Measurements from ENCODE around the gene MYL6.

DNA sequence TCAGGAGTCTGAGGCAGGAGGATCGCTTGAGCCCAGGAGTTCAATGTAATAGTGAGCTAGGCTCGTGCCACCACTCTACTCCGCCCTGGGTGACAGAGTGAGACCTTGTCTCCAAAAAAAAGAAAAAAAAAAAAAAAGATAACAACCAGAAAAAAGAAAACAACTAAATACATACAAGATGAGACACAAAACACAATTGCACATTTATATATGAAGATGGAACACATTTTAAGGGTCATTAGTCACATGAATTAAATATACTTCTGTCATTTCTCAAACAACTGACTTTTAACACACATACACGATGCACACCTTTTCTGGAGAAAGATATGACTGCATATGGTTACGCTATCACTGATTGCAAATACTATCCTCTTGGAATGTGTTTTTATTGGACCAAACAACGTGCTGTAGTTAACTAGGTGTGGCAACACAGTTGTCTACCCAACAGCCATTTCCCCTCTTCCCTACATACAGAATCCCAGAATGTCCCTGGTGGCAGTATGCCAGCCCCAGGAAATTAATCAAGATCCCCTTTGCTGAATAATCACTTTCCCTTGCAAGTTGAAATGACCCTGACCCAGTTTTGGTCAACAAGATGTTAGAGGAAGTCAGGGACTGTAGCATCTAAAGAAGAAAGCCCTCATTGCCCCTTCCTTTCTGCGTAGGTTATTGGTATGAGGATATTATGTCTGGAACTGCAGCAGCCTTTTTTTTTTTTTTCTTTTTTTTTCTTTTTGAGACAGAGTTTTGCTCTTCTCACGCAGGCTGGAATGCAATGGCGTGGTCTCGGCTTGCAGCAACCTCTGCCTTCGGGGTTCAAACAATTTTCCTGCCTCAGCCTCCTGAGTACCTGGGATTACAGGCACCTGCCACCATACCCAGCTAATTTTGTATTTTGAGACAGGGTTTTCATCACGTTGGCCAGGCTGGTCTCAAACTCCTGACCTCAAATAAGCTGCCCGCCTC is 11.4 kb upstream of the MYL6 start:
- TF ChIP-seq, protein P1, sequence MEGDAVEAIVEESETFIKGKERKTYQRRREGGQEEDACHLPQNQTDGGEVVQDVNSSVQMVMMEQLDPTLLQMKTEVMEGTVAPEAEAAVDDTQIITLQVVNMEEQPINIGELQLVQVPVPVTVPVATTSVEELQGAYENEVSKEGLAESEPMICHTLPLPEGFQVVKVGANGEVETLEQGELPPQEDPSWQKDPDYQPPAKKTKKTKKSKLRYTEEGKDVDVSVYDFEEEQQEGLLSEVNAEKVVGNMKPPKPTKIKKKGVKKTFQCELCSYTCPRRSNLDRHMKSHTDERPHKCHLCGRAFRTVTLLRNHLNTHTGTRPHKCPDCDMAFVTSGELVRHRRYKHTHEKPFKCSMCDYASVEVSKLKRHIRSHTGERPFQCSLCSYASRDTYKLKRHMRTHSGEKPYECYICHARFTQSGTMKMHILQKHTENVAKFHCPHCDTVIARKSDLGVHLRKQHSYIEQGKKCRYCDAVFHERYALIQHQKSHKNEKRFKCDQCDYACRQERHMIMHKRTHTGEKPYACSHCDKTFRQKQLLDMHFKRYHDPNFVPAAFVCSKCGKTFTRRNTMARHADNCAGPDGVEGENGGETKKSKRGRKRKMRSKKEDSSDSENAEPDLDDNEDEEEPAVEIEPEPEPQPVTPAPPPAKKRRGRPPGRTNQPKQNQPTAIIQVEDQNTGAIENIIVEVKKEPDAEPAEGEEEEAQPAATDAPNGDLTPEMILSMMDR (IDR thresholded peaks at IDR 0.05): no peak
- TF ChIP-seq POLR2A (IDR thresholded peaks at IDR 0.05): no peak

All from uterus (tissue), 2 donors.